ENCODE results near the gene LGI1. TPM values are rescaled to one million over a fixed set of nuclear protein-coding genes. Genes with fewer than 3 reads are reported as not detected.

The LGI1 gene
- total RNA-seq (2011; cell fraction: chromatin; rRNA removed; ENCODE audit: low replicate concordance) = not detected in 2 replicates
- total RNA-seq (2011; cell fraction: nucleolus; rRNA removed) = not detected in 2 replicates
- total RNA-seq (2011; cell fraction: nucleoplasm; rRNA removed) = not detected in 2 replicates
- total RNA-seq (2014; rRNA removed) (not detected in 2 replicates), total RNA-seq (2014; rRNA removed; fragmentation: Illumina TruSeq; extraction: Trizol) (not detected in 2 replicates), total RNA-seq (2015; rRNA removed; fragmentation: Illumina TruSeq; extraction: Trizol) (not detected in 2 replicates), total RNA-seq (2021) (not detected in 2 replicates), polyA plus RNA-seq (2011; rRNA removed) (not detected in 2 replicates), polyA plus RNA-seq (2014; fragmentation: Illumina TruSeq; extraction: Trizol) (not detected in 2 replicates), polyA plus RNA-seq (2014; fragmentation: Nextera tagmentation; extraction: Ambion mirVana) (not detected), polyA plus RNA-seq (2014; rRNA removed) (not detected in 2 replicates), polyA minus RNA-seq (2011; rRNA and poly(A)+ RNA removed) (not detected in 2 replicates), Bru-seq, nascent RNA (not detected), BruChase-seq, experiment 1, labeled RNA remaining after a 2-hour chase (not detected), BruChase-seq, experiment 2, labeled RNA remaining after a 6-hour chase (not detected)
- polyA plus RNA-seq (2011; cell fraction: cytosol; rRNA removed) = not detected in 2 replicates
- polyA plus RNA-seq (2011; cell fraction: nucleus; rRNA removed) = not detected in 2 replicates
- polyA plus RNA-seq (2012) = not detected in 2 replicates
- polyA minus RNA-seq (2011; cell fraction: cytosol; rRNA and poly(A)+ RNA removed) = not detected in 2 replicates
- not detected in 2 replicates for polyA minus RNA-seq (2011; cell fraction: nucleus; rRNA and poly(A)+ RNA removed)
- long read RNA-seq, experiment 1 = 0 reads
- long read RNA-seq, experiment 2 = 0 reads
- long read RNA-seq, experiment 3 = 0 reads

DNA sequence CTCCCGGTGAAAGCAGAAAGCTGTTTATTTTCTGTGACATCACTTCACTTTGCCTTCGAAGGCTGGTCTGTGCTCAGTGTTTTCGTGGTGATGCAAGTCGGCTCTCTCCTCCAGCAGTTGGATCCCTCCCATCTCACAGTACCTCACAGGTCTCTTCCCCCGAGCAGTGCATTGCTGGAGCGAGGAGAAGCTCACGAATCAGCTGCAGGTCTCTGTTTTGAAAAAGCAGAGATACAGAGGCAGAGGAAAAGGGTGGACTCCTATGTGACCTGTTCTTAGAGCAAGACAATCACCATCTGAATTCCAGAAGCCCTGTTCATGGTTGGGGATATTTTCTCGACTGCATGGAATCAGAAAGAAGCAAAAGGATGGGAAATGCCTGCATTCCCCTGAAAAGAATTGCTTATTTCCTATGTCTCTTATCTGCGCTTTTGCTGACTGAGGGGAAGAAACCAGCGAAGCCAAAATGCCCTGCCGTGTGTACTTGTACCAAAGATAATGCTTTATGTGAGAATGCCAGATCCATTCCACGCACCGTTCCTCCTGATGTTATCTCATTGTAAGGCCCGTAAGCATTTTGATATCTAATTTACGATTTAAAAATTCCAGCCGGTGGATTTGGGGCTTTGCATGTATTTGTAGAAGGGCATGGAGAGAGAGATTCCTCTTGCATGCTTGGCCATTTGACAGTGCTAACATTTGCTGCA lies at the start of gene LGI1:
Gene LGI1, plus strand, starts transcription at position 136 of the 707 bp plus-strand sequence. Its CDS starts 209 bp downstream, at position 345.
- Histone ChIP-seq H3K27me3 (ENCODE audit: control insufficient read depth in 2 of 2, insufficient read depth in 2 of 2, low read length in 2 of 2) (peaks cover 11 to 31% of the 10 kb centered on the region in 2 experiments; a peak in 4 of 5 replicates), H3K27ac (ENCODE audit: extremely low read depth, low read depth, low read length) (no peak within 1 kb of the TSS), H4K20me1 (replicated peaks; ENCODE audit: control insufficient read depth, insufficient read depth, low read length) (no peaks in the 10 kb centered on the region), H3K4me2 (ENCODE audit: insufficient read depth, low read length) (no peak within 1 kb of the TSS), H3K9ac (ENCODE audit: insufficient read depth in 1 of 2, low read depth in 2 of 2, low read length in 2 of 2) (no peak within 1 kb of the TSS), H3K79me2 (ENCODE audit: control insufficient read depth, insufficient read depth, low read length) (no peaks in the 10 kb centered on the region), H2AFZ (ENCODE audit: low read depth, low read length) (no peak within 1 kb of the TSS), H3K4me1 (replicated peaks in 1 of 2; ENCODE audit: control insufficient read depth in 2 of 2, insufficient read depth in 2 of 2, low read length in 2 of 2) (no peaks in the 10 kb centered on the region), H3K36me3 (ENCODE audit: control insufficient read depth, insufficient read depth, low read length) (no peaks in the 10 kb centered on the region), H3K4me3 (no peak within 1 kb of the TSS), H3K9me3 (replicated peaks; ENCODE audit: control insufficient read depth, insufficient read depth, low read depth, low read length) (no peaks in the 10 kb centered on the region), H3K9me1 (ENCODE audit: control insufficient read depth, insufficient read depth, low read length) (no peaks in the 10 kb centered on the region)
- no peak for ATAC-seq
- TF ChIP-seq ZBED1 (IDR thresholded peaks at IDR 0.05) = no peak
- no peak for TF ChIP-seq ZNF79 (CRISPR knock-in tag; IDR thresholded peaks at IDR 0.05; ENCODE audit: low read depth)
- TF ChIP-seq SETDB1 (IDR thresholded peaks at IDR 0.05; ENCODE audit: low read length) = no peak
- no peak for TF ChIP-seq ZNF586 (CRISPR knock-in tag; conservative IDR thresholded peaks at IDR 0.05)
- CTCF ChIA-PET (ENCODE audit: low intra/inter-chr PET ratio) = no interaction called here
- DNase-seq (ENCODE audit: extremely low read depth in 1 of 4, low spot score in 3 of 4) = no peak
- POLR2A ChIA-PET = interaction anchor here (0.5 to 0.9 kb wide), 2 partner anchors 12 to 14 kb away, joined by 3 to 4 read pairs; no protein-coding TSS in a partner anchor
- in situ Hi-C loops (cut with MboI) (no loop called here), intact Hi-C loops (cut with micrococcal nuclease) (no loop called here)
- FAIRE-seq = no peak
- no TSS peak for BruUV-seq (replicated peaks)
- 4% methylated on average over 16 of the region's 16 CpGs for WGBS (ENCODE audit: insufficient coverage, low coverage, missing lambda C conversion rate)

All from K562 (cell line).